AG09309 (cell line): ENCODE results near the gene CAVIN1.

ENCODE experiments used
- DNase-seq: peaks from one replicate; pipeline ENCODE4 v3.0.0-alpha.2; 2010; ENCODE audit warnings: low read depth
- H3K4me3 ChIP-seq: 2 replicates; pipeline ENCODE4 v1.5.1; 2011; ENCODE audit warnings: mild to moderate bottlenecking, low read depth, low read length, moderate library complexity; ENCODE audit not compliant: control insufficient read depth
- CTCF ChIP-seq: IDR thresholded peaks from 2 replicates; pipeline ENCODE4 v1.5.1; 2011; ENCODE audit warnings: mild to moderate bottlenecking, low read depth, low read length, inconsistent platforms; ENCODE audit not compliant: insufficient read depth, control insufficient read depth; ENCODE audit errors: missing control alignments

The CAVIN1 gene

GRCh38 chr17:42408061-42408460, 15.0 kb downstream of the CAVIN1 start:
- no peak for TF ChIP-seq CTCF
- no peak overlapping the region for H3K4me3 ChIP-seq
- no peak for DNase-seq

GRCh38 chr17:42407289-42407836, 15.7 kb downstream of the CAVIN1 start:
- no peak for TF ChIP-seq CTCF
- no peak overlapping the region for H3K4me3 ChIP-seq
- peak; percentile 23 for DNase-seq

DNA sequence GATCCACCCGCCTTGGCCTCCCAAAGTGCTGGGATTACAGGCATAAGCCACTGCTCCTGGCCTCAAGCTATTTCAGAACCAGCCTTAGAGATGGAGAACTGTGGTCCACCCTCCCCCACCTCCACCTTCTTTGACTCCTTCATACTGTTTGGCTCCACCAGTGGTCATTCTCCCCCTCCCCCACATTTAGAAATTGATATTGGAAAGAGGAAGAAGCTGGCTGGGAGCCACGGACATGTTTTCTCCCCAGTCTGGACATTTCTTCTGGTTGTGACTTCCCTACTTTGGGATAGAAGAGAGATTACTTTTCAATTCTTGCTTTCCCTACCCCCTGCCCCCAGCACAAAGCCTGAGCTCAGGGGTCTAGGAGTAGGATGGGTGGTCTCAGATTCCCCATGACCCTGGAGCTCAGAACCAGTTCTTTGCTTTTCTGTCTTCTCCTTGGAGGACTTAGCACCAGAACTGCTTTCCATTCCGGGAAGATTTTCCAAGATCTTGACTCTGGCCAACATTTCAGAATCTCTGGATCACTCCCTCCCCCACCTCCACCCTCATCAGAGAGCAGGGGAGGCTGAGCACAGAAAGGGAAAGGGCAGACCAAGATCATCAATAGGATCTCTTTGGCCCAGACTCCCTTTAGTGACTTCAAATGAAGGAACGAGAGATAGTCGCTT, 16.3 kb downstream of the CAVIN1 start:
- no peak for TF ChIP-seq CTCF
- no peak for DNase-seq

GRCh38 chr17:42405963-42406495, 17.0 kb downstream of the CAVIN1 start:
- TF ChIP-seq CTCF, result peak; percentile 82
- H3K4me3 ChIP-seq, result no peak overlapping the region
- peak; percentile 27 for DNase-seq

More for the DNA sequence above, 16.3 kb downstream of the CAVIN1 start:
- H3K4me3 ChIP-seq, result no peak overlapping the region

GRCh38 chr17:42405076-42405475, 18.0 kb downstream of the CAVIN1 start:
- no peak for TF ChIP-seq CTCF
- no peak for DNase-seq
- H3K4me3 ChIP-seq, result no peak overlapping the region

DNA sequence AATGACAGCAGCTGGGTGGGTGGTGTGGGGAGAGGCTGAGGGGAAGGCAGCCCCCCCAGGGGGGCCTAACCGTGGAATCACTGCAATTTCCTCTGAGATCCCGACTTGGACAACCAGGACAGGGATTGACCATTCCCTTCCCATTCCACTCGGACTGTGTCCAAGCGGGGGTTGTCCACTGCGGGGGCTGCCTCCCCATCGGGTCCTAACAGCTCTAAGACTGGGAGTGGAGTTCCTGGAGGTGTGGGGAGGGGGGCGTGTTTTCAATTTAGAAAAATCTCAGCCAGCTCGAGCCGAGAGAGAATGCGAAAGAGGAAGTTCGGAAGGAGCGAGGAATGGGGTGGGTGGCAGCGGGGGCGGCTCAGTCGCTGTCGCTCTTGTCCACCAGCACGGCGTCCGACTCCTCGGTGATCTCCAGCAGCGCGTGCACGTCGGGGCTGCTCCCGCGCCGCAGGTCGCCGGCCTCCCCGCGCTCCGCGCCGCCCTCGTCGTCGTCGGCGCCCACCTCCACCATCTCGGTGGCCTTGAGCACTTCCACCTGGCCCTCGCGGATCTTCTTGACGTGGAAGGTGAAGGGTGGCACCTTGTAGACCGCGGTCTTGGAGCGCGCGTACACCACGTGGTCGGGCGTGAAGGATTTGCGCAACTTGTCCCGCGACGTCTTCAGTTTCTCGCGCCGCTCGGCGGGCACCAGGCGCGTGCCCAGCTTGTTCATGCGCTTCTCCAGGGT, 18.6 kb downstream of the CAVIN1 start:
- no peak for TF ChIP-seq CTCF
- H3K4me3 ChIP-seq, result no peak overlapping the region
- no peak for DNase-seq
